CD14-positive monocyte (primary cell): ENCODE results near the gene CCR3. TPM values are rescaled to one million over a fixed set of nuclear protein-coding genes. Genes with fewer than 3 reads are reported as not detected.

Experiments used
- DNase-seq, 3 donors: peaks; one replicate each; pipeline ENCODE4 v3.0.0-alpha.2; 2011 to 2022
- H2AFZ ChIP-seq: 2 replicates; pipeline ENCODE4 v1.6.0; 2012; ENCODE audit warnings: mild to moderate bottlenecking, low read depth, low read length, inconsistent platforms; ENCODE audit not compliant: insufficient read depth, poor library complexity, severe bottlenecking
- H3K27ac ChIP-seq, 2 donors: 1 replicate in 1 of 2; 2 replicates in 1 of 2; pipeline ENCODE4 v1.5.1; 2012 to 2013; ENCODE audit warnings: low read length in 2 of 2, control low read depth in 1 of 2, inconsistent platforms in 1 of 2, low read depth in 1 of 2, mild to moderate bottlenecking in 1 of 2
- H3K27me3 ChIP-seq, 2 donors: one replicate each; pipeline versions ENCODE4 v1.6.0 to v1.6.1; 2011 to 2013; ENCODE audit warnings: low read length in 2 of 2; ENCODE audit not compliant: control insufficient read depth in 2 of 2, insufficient read depth in 2 of 2
- H3K36me3 ChIP-seq, 2 donors: replicated peaks in 1 of 2; 1 replicate in 1 of 2; 2 replicates in 1 of 2; pipeline versions ENCODE4 v1.5.1 to v1.6.1; 2012 to 2013; ENCODE audit warnings: low read length in 2 of 2, control low read depth in 1 of 2, inconsistent platforms in 1 of 2, mild to moderate bottlenecking in 1 of 2; ENCODE audit not compliant: insufficient read depth in 2 of 2, control insufficient read depth in 1 of 2
- H3K4me1 ChIP-seq, 2 donors: 1 replicate in 1 of 2; 2 replicates in 1 of 2; pipeline versions ENCODE4 v1.5.1 to v1.6.1; 2012 to 2013; ENCODE audit warnings: low read length in 2 of 2, control low read depth in 1 of 2, inconsistent platforms in 1 of 2, mild to moderate bottlenecking in 1 of 2, moderate library complexity in 1 of 2; ENCODE audit not compliant: insufficient read depth in 2 of 2, control insufficient read depth in 1 of 2
- H3K4me2 ChIP-seq: replicated peaks from 2 replicates; pipeline ENCODE3; 2012; ENCODE audit warnings: low read length, moderate library complexity, mild to moderate bottlenecking; ENCODE audit not compliant: poor library complexity, severe bottlenecking; ENCODE audit errors: extremely low read depth
- H3K4me3 ChIP-seq, 3 experiments: fragments of 200-600 bp in 1 of 3; sonication (generic) in 1 of 3; replicated peaks in 1 of 3; 1 replicate in 2 of 3; 2 replicates in 1 of 3; pipeline ENCODE4 v1.5.1; 2011 to 2013; ENCODE audit warnings: low read length in 3 of 3, mild to moderate bottlenecking in 3 of 3, control low read depth in 2 of 3, low read depth in 2 of 3, inconsistent platforms in 1 of 3, moderate library complexity in 1 of 3
- H3K79me2 ChIP-seq: 2 replicates; pipeline ENCODE4 v1.6.0; 2012; ENCODE audit warnings: mild to moderate bottlenecking, control low read depth, inconsistent platforms, low read length, moderate library complexity; ENCODE audit not compliant: insufficient read depth
- H3K9ac ChIP-seq: 2 replicates; pipeline ENCODE4 v1.6.0; 2017; ENCODE audit warnings: low read length, mild to moderate bottlenecking; ENCODE audit not compliant: insufficient read depth, poor library complexity, severe bottlenecking
- H3K9me3 ChIP-seq, 2 donors: replicated peaks in 1 of 2; 1 replicate in 1 of 2; 2 replicates in 1 of 2; pipeline versions ENCODE4 v1.5.1 to v1.6.1; 2012 to 2013; ENCODE audit warnings: low read length in 2 of 2, control low read depth in 1 of 2; ENCODE audit not compliant: control insufficient read depth in 1 of 2, insufficient read depth in 1 of 2
- H4K20me1 ChIP-seq: 2 replicates; pipeline ENCODE4 v1.6.0; 2012; ENCODE audit warnings: mild to moderate bottlenecking, low read length, control low read depth, moderate library complexity; ENCODE audit not compliant: insufficient read depth
- H3K27ac Mint-ChIP-seq, 7 donors: one replicate each; pipeline ENCODE4 v1.8.0; 2020; ENCODE audit warnings: mild to moderate bottlenecking in 7 of 7, mixed read lengths in 7 of 7, moderate library complexity in 6 of 7, inconsistent platforms in 2 of 7
- H3K27me3 Mint-ChIP-seq, 3 donors: one replicate each; pipeline ENCODE4 v1.8.0; 2021 to 2022; ENCODE audit warnings: low read depth in 3 of 3, mild to moderate bottlenecking in 3 of 3, mixed read lengths in 3 of 3, moderate library complexity in 3 of 3, inconsistent platforms in 1 of 3
- H3K36me3 Mint-ChIP-seq, 2 donors: one replicate each; pipeline ENCODE4 v1.8.0; 2020; ENCODE audit warnings: mixed read lengths in 2 of 2, inconsistent platforms in 1 of 2, mild to moderate bottlenecking in 1 of 2
- H3K4me1 Mint-ChIP-seq: one replicate; pipeline ENCODE4 v1.8.0; 2020; ENCODE audit warnings: mild to moderate bottlenecking, mixed read lengths
- H3K4me3 Mint-ChIP-seq, 2 donors: one replicate each; pipeline ENCODE4 v1.8.0; 2020; ENCODE audit warnings: mild to moderate bottlenecking in 2 of 2, mixed read lengths in 2 of 2, moderate library complexity in 1 of 2
- H3K9me3 Mint-ChIP-seq, 7 donors: one replicate each; pipeline ENCODE4 v1.8.0; 2020 to 2022; ENCODE audit warnings: mixed read lengths in 7 of 7, mild to moderate bottlenecking in 6 of 7, moderate library complexity in 6 of 7, inconsistent platforms in 2 of 7
- WGBS: methylation state at CpG from one replicate; pipeline ENCODE4 v1.1.5; 2013; ENCODE audit warnings: missing lambda C conversion rate; ENCODE audit not compliant: insufficient coverage; 5-methylcytosine and 5-hydroxymethylcytosine counted together
- intact Hi-C, 2 donors: fragments of 100-400 bp; cut with micrococcal nuclease; formaldehyde crosslinking; loops; one replicate each; pipeline versions ENCODE4 v1.15.0 to v1.15.1; 2023
- polyA plus RNA-seq, 3 donors: library from polyadenylated mRNA; depleted of rRNA in 1 of 3; unstranded in 2 of 3; stranded (reverse) in 1 of 3; fragments of 300-500 nt in 2 of 3; fragments of >200 nt in 1 of 3; fragmentation: Illumina TruSeq in 2 of 3; gene quantifications; 1 replicate in 2 of 3; 2 replicates in 1 of 3; pipeline ENCODE4 v1.2.3, GENCODE V29; 2012 to 2021
- TF ChIP-seq, protein P1 (sequence below): fragments of 200-600 bp; IDR thresholded peaks from one replicate; pipeline ENCODE4 v1.8.0; 2022; ENCODE audit warnings: antibody characterized with exemption, mild to moderate bottlenecking

The CCR3 gene
- polyA plus RNA-seq, 3 donors: 0.38 to 0.74 (median 0.44) TPM

DNA sequence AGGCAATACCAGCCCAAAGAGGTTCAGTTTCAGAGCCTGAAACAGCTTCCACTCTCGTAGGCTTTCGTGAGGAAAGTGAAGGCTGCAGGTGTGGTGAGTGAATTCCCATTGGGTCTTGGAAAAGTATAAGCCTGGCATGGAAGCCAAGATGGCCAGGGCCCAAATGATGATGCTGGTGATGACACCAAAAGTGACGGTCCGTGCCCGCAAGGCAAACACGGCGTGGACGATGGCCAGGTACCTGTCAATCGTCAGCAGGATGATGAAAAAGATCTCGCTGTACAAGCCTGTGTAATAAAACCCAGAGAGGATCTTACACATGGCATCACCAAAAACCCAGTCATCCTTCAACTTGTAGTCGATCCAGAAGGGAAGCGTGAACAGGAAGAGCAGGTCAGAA lies 38.6 kb upstream of the CCR3 start:
- peaks cover 0 to 3% (median 0%) of the 10 kb centered on the region in 7 donors for H3K9me3 Mint-ChIP-seq
- H3K4me1 Mint-ChIP-seq: peaks cover 84% of the 10 kb centered on the region
- H3K4me3 Mint-ChIP-seq: no peak overlapping the region
- H3K36me3 Mint-ChIP-seq: peaks cover 70 to 94% of the 10 kb centered on the region in 2 donors
- 96% methylated on average over 10 of the region's 12 CpGs for WGBS
- intact Hi-C loops: loop anchor here in 1 of 2 donors (5.0 kb wide), 1 partner anchor 164 kb away; no protein-coding TSS in a partner anchor
- Histone ChIP-seq H3K9me3 (no peaks in the 10 kb centered on the region), H3K79me2 (peaks cover 80% of the 10 kb centered on the region), H3K36me3 (peaks cover 49 to 69% of the 10 kb centered on the region in 2 donors), H3K9ac (no peak overlapping the region), H3K27ac (peak overlapping the region; percentile 15 to 96), H3K4me3 (peak overlapping the region in 1 of 3 experiments; percentile 82), H3K4me1 (peaks cover 67 to 73% of the 10 kb centered on the region in 2 donors), H2AFZ (no peak overlapping the region), H4K20me1 (peaks cover 57% of the 10 kb centered on the region), H3K27me3 (no peaks in the 10 kb centered on the region), H3K4me2 (peak overlapping the region; percentile 78)
- no peaks in the 10 kb centered on the region for H3K27me3 Mint-ChIP-seq
- peak overlapping the region in 6 of 7 donors; percentile 12 to 100 (median 42) for H3K27ac Mint-ChIP-seq
- TF ChIP-seq, protein P1, sequence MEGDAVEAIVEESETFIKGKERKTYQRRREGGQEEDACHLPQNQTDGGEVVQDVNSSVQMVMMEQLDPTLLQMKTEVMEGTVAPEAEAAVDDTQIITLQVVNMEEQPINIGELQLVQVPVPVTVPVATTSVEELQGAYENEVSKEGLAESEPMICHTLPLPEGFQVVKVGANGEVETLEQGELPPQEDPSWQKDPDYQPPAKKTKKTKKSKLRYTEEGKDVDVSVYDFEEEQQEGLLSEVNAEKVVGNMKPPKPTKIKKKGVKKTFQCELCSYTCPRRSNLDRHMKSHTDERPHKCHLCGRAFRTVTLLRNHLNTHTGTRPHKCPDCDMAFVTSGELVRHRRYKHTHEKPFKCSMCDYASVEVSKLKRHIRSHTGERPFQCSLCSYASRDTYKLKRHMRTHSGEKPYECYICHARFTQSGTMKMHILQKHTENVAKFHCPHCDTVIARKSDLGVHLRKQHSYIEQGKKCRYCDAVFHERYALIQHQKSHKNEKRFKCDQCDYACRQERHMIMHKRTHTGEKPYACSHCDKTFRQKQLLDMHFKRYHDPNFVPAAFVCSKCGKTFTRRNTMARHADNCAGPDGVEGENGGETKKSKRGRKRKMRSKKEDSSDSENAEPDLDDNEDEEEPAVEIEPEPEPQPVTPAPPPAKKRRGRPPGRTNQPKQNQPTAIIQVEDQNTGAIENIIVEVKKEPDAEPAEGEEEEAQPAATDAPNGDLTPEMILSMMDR: no peak
- DNase-seq: no peak

- Mint-ChIP-seq H3K4me1 (peaks cover 94% of the 10 kb centered on the region), H3K27ac (peak overlapping the region; percentile 73 to 100 (median 98)), H3K9me3 (peaks cover 0 to 2% (median 0%) of the 10 kb centered on the region in 7 donors), H3K27me3 (no peaks in the 10 kb centered on the region), H3K4me3 (peak overlapping the region; percentile 94 to 97), H3K36me3 (peaks cover 66 to 77% of the 10 kb centered on the region in 2 donors)
- Histone ChIP-seq H3K4me3 (peak overlapping the region; percentile 70 to 99 (median 82)), H3K36me3 (peaks cover 42 to 55% of the 10 kb centered on the region in 2 donors), H3K4me2 (peak overlapping the region; percentile 78), H3K79me2 (peaks cover 78% of the 10 kb centered on the region), H4K20me1 (peaks cover 48% of the 10 kb centered on the region), H3K27ac (peak overlapping the region; percentile 29 to 96), H3K9me3 (no peaks in the 10 kb centered on the region), H3K4me1 (peaks cover 81 to 91% of the 10 kb centered on the region in 2 donors), H3K27me3 (no peaks in the 10 kb centered on the region), H2AFZ (no peak overlapping the region), H3K9ac (peak overlapping the region; percentile 82)
- TF ChIP-seq, protein P1: no peak
- intact Hi-C loops: loop anchor here (5.0 kb wide), 3 partner anchors 63 to 118 kb away; no protein-coding TSS in a partner anchor
- no CpG with 5 or more reads among the region's 2 CpGs for WGBS
- no peak for DNase-seq
Measured at GRCh38 chr3:46205286-46205960, 36.8 kb upstream of the CCR3 start.
